GM21360 (cell line): ENCODE data around the gene DOP1B.
"Not testable (repeated sequence)": the region's sequence is repeated elsewhere in the genome, so short reads cannot be mapped to it uniquely, and the experiment has no call there.

Experiments
- ATAC-seq: cut with Tn5 transposase; IDR thresholded peaks from one replicate; pipeline ENCODE4 v1.9.1; 2021; ENCODE audit warnings: mild to moderate bottlenecking, moderate library complexity; ENCODE audit not compliant: unreplicated experiment

Gene DOP1B

GRCh38 chr21:36156815-36157670 lies at the start of gene DOP1B:
TSS of gene DOP1B (plus strand) at chr21:36156824. CDS start at chr21:36164734, 7,910 bp downstream.
- peak; percentile 29 for ATAC-seq

GRCh38 chr21:36109868-36110267 lies 46.8 kb upstream of the DOP1B start:
- ATAC-seq, result no peak

- ATAC-seq, result no peak
Measured at GRCh38 chr21:36111238-36111637, 45.4 kb upstream of the DOP1B start.

GRCh38 chr21:36113647-36114428 lies 42.8 kb upstream of the DOP1B start:
- no peak for ATAC-seq

GRCh38 chr21:36115138-36115730 lies 41.4 kb upstream of the DOP1B start:
- ATAC-seq, result no peak

GRCh38 chr21:36117286-36117741 lies 39.3 kb upstream of the DOP1B start:
- no peak for ATAC-seq

- ATAC-seq, result no peak
Measured at GRCh38 chr21:36120304-36120888, 36.2 kb upstream of the DOP1B start.

- ATAC-seq, result no peak
Measured at GRCh38 chr21:36122977-36123376, 33.6 kb upstream of the DOP1B start.

GRCh38 chr21:36124395-36124794 lies 32.2 kb upstream of the DOP1B start:
- no peak for ATAC-seq

GRCh38 chr21:36125512-36126207 lies 31.0 kb upstream of the DOP1B start:
- no peak for ATAC-seq

GRCh38 chr21:36126208-36126565 lies 30.4 kb upstream of the DOP1B start:
- ATAC-seq, result no peak

GRCh38 chr21:36126621-36127110 lies 30.0 kb upstream of the DOP1B start:
- no peak for ATAC-seq

- ATAC-seq, result no peak
Measured at GRCh38 chr21:36127250-36127904, 29.2 kb upstream of the DOP1B start.

GRCh38 chr21:36127977-36128376 lies 28.6 kb upstream of the DOP1B start:
- no peak for ATAC-seq

GRCh38 chr21:36129219-36129618 lies 27.4 kb upstream of the DOP1B start:
- ATAC-seq, result no peak

- ATAC-seq, result not testable (repeated sequence)
Measured at GRCh38 chr21:36130414-36130762, 26.2 kb upstream of the DOP1B start.

- ATAC-seq, result not testable (repeated sequence)
Measured at GRCh38 chr21:36130839-36131238, 25.8 kb upstream of the DOP1B start.

- ATAC-seq, result no peak
Measured at GRCh38 chr21:36132696-36133095, 23.9 kb upstream of the DOP1B start.

- peak; percentile 3 for ATAC-seq
Measured at GRCh38 chr21:36134803-36135390, 21.7 kb upstream of the DOP1B start, which contains the start of gene CBR3. TSS of gene CBR3 (plus strand) at chr21:36135079. CDS start at chr21:36135193, 114 bp downstream.
